ENCODE measurements around the gene C1orf116.

DNA sequence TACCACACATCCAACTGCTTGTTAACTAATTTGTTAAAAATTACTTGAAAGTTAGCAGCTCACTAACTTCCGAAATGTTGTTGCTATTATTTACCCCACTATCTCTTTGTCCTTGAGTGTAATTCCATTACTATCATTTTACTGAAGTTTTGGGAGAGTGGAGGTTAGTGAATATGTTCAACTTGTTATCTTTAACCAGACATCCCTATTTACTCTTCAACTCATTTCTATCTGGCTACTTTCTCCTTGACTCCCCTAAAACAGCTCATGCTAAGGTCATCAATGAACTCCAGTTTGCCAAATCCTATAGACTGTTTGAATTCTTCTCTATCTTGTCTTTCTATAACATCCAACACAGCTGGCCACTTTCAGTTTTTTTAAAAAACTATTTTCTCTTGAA, 4.3 kb upstream of the C1orf116 start:
- TF ChIP-seq, protein P1, sequence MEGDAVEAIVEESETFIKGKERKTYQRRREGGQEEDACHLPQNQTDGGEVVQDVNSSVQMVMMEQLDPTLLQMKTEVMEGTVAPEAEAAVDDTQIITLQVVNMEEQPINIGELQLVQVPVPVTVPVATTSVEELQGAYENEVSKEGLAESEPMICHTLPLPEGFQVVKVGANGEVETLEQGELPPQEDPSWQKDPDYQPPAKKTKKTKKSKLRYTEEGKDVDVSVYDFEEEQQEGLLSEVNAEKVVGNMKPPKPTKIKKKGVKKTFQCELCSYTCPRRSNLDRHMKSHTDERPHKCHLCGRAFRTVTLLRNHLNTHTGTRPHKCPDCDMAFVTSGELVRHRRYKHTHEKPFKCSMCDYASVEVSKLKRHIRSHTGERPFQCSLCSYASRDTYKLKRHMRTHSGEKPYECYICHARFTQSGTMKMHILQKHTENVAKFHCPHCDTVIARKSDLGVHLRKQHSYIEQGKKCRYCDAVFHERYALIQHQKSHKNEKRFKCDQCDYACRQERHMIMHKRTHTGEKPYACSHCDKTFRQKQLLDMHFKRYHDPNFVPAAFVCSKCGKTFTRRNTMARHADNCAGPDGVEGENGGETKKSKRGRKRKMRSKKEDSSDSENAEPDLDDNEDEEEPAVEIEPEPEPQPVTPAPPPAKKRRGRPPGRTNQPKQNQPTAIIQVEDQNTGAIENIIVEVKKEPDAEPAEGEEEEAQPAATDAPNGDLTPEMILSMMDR (conservative IDR thresholded peaks at IDR 0.05 in 1 of 2, IDR thresholded peaks at IDR 0.05 in 1 of 2; ENCODE audit: extremely low read depth in 1 of 2, insufficient read depth in 1 of 2, low read depth in 1 of 2, low read length in 2 of 2): no peak
- TF ChIP-seq EZH2 (IDR thresholded peaks at IDR 0.05; ENCODE audit: borderline replicate concordance, low read length): no peak

All from mammary epithelial cell (primary cell).